Fibroblast of lung (primary cell): ENCODE data around the gene SLC15A1. TPM values are rescaled to one million over a fixed set of nuclear protein-coding genes. Genes with fewer than 3 reads are reported as not detected.

Experiments
- DNase-seq, 2 donors: peaks; one replicate each; pipeline versions ENCODE4 v3.0.0 to v3.0.0-alpha.2; 2010; ENCODE audit warnings: low read depth in 2 of 2
- H2AFZ ChIP-seq: 2 replicates; pipeline ENCODE4 v1.5.1; 2012; ENCODE audit warnings: low read length, control low read depth, inconsistent platforms
- H3K27ac ChIP-seq: 2 replicates; pipeline ENCODE4 v1.5.1; 2011; ENCODE audit warnings: low read length, control low read depth; ENCODE audit not compliant: insufficient read depth
- H3K27me3 ChIP-seq: 2 replicates; pipeline ENCODE4 v1.5.1; 2011; ENCODE audit warnings: mild to moderate bottlenecking, low read length; ENCODE audit not compliant: control insufficient read depth, insufficient read depth
- H3K36me3 ChIP-seq: 2 replicates; pipeline ENCODE4 v1.5.1; 2011; ENCODE audit warnings: low read length; ENCODE audit not compliant: control insufficient read depth, insufficient read depth
- H3K4me1 ChIP-seq: 2 replicates; pipeline ENCODE4 v1.5.1; 2011; ENCODE audit warnings: low read length; ENCODE audit not compliant: control insufficient read depth, insufficient read depth; ENCODE audit errors: extremely low read depth
- H3K4me2 ChIP-seq: 2 replicates; pipeline ENCODE4 v1.5.1; 2011; ENCODE audit warnings: low read length, control low read depth; ENCODE audit not compliant: insufficient read depth; ENCODE audit errors: extremely low read depth
- H3K4me3 ChIP-seq, 4 experiments: fragments of 200-600 bp in 1 of 4; sonication (generic) in 1 of 4; replicated peaks in 1 of 4; 2 replicates each; pipeline ENCODE4 v1.5.1; 2011 to 2016; ENCODE audit warnings: low read length in 4 of 4, low read depth in 3 of 4, mild to moderate bottlenecking in 3 of 4, control low read depth in 2 of 4, inconsistent platforms in 1 of 4, mixed read lengths in 1 of 4; ENCODE audit not compliant: insufficient read depth in 1 of 4; ENCODE audit errors: control extremely low read depth in 1 of 4
- H3K79me2 ChIP-seq: 2 replicates; pipeline ENCODE4 v1.5.1; 2012; ENCODE audit warnings: mild to moderate bottlenecking, low read length, inconsistent platforms; ENCODE audit not compliant: control insufficient read depth, insufficient read depth
- H3K9ac ChIP-seq: 2 replicates; pipeline ENCODE4 v1.5.1; 2011; ENCODE audit warnings: mild to moderate bottlenecking, low read length, control low read depth; ENCODE audit not compliant: insufficient read depth
- H3K9me3 ChIP-seq: 2 replicates; pipeline ENCODE4 v1.5.1; 2012; ENCODE audit warnings: low read depth, low read length; ENCODE audit not compliant: control insufficient read depth, insufficient read depth
- H4K20me1 ChIP-seq: 2 replicates; pipeline ENCODE4 v1.5.1; 2011; ENCODE audit warnings: low read length; ENCODE audit not compliant: control insufficient read depth, insufficient read depth; ENCODE audit errors: extremely low read depth
- CTCF ChIP-seq, 2 donors: IDR thresholded peaks in 1 of 2; conservative IDR thresholded peaks in 1 of 2; 1 replicate in 1 of 2; 2 replicates in 1 of 2; pipeline ENCODE4 v1.5.1; 2011 to 2012; ENCODE audit warnings: low read length in 2 of 2, control low read depth in 1 of 2, inconsistent platforms in 1 of 2, low read depth in 1 of 2, mild to moderate bottlenecking in 1 of 2
- EZH2 ChIP-seq: IDR thresholded peaks from 2 replicates; pipeline ENCODE4 v1.5.1; 2012; ENCODE audit warnings: low read length, control low read depth, mild to moderate bottlenecking; ENCODE audit errors: missing control alignments
- polyA plus RNA-seq, 2 donors: library from polyadenylated mRNA; depleted of rRNA in 1 of 2; stranded (reverse) in 1 of 2; unstranded in 1 of 2; fragments of >200 nt; gene quantifications; 2 replicates each; pipeline ENCODE4 v1.2.1, GENCODE V29; 2011 to 2012; ENCODE audit warnings: missing spikeins in 1 of 2
- total RNA-seq: library from RNA; depleted of rRNA; stranded (reverse); fragments of >200 nt; gene quantifications from 2 replicates; pipeline ENCODE4 v1.2.1, GENCODE V29; 2014

Gene SLC15A1
- total and polyA plus RNA-seq, 2 donors (not counting 1 experiment from before 2014, with no cell fraction given): not detected

- no peak overlapping the region for H3K4me2 ChIP-seq
- H3K27me3 ChIP-seq: peaks cover 7% of the 10 kb centered on the region
- TF ChIP-seq EZH2 (no peak), CTCF (conservative IDR thresholded peaks at IDR 0.05 in 1 of 2, IDR thresholded peaks at IDR 0.05 in 1 of 2; ENCODE audit: low read depth in 1 of 2, low read length in 2 of 2) (no peak)
- no peaks in the 10 kb centered on the region for H3K4me1 ChIP-seq
- H3K4me3 ChIP-seq: no peak overlapping the region
- no peaks in the 10 kb centered on the region for H3K9me3 ChIP-seq
- H3K27ac ChIP-seq: no peak overlapping the region
- no peaks in the 10 kb centered on the region for H3K36me3 ChIP-seq
- no peak overlapping the region for H3K9ac ChIP-seq
- DNase-seq: no peak
- H2AFZ ChIP-seq: no peak overlapping the region
- H3K79me2 ChIP-seq: no peaks in the 10 kb centered on the region
- no peaks in the 10 kb centered on the region for H4K20me1 ChIP-seq
Measured at GRCh38 chr13:98687319-98687718, 65.2 kb downstream of the SLC15A1 start.

GRCh38 chr13:98686270-98686669 lies 66.2 kb downstream of the SLC15A1 start:
- no peak for TF ChIP-seq CTCF (conservative IDR thresholded peaks at IDR 0.05 in 1 of 2, IDR thresholded peaks at IDR 0.05 in 1 of 2; ENCODE audit: low read depth in 1 of 2, low read length in 2 of 2)
- no peak for TF ChIP-seq EZH2
- Histone ChIP-seq H3K27me3 (peaks cover 7% of the 10 kb centered on the region), H3K27ac (no peak overlapping the region), H3K9ac (no peak overlapping the region), H3K79me2 (no peaks in the 10 kb centered on the region), H3K36me3 (no peaks in the 10 kb centered on the region), H3K4me1 (no peaks in the 10 kb centered on the region), H3K4me2 (no peak overlapping the region), H3K4me3 (no peak overlapping the region), H3K9me3 (no peaks in the 10 kb centered on the region), H2AFZ (no peak overlapping the region), H4K20me1 (no peaks in the 10 kb centered on the region)
- no peak for DNase-seq

- DNase-seq: no peak
- Histone ChIP-seq H4K20me1 (no peaks in the 10 kb centered on the region), H3K4me2 (no peak overlapping the region), H3K27me3 (peaks cover 7% of the 10 kb centered on the region), H3K36me3 (no peaks in the 10 kb centered on the region), H3K4me1 (no peaks in the 10 kb centered on the region), H3K27ac (no peak overlapping the region), H3K4me3 (no peak overlapping the region), H3K9ac (no peak overlapping the region), H3K79me2 (no peaks in the 10 kb centered on the region), H3K9me3 (no peaks in the 10 kb centered on the region), H2AFZ (no peak overlapping the region)
- TF ChIP-seq EZH2: no peak
- no peak for TF ChIP-seq CTCF (conservative IDR thresholded peaks at IDR 0.05 in 1 of 2, IDR thresholded peaks at IDR 0.05 in 1 of 2; ENCODE audit: low read depth in 1 of 2, low read length in 2 of 2)
Measured at GRCh38 chr13:98685146-98685545, 67.3 kb downstream of the SLC15A1 start.
